ENCODE measurements around the gene CENPP.
"Not testable (repeated sequence)": the region's sequence is repeated elsewhere in the genome, so short reads cannot be mapped to it uniquely, and the experiment has no call there.

Gene CENPP

GRCh38 chr9:92619601-92620300 lies 294.0 kb downstream of the CENPP start:
- no peak for DNase-seq

DNA sequence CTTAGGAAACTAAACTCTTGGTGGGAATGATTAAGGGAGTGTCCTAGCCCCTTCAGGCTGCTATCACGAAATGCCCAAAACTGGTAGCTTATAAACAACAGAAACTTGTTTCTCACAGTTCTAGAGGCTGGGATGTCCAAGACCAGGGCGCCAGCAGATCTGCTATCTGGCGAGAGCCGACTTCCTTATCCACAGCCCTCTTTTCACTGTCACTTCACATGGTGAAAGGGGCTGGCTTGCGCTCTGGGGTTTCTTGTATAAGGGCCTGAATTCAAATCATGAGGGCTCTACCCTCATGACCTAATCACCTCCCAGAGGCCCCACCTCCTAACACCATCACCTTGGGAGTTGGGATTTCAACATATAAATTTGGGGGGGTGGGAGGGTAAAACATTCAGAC lies 295.1 kb downstream of the CENPP start:
- no peak for DNase-seq

DNA sequence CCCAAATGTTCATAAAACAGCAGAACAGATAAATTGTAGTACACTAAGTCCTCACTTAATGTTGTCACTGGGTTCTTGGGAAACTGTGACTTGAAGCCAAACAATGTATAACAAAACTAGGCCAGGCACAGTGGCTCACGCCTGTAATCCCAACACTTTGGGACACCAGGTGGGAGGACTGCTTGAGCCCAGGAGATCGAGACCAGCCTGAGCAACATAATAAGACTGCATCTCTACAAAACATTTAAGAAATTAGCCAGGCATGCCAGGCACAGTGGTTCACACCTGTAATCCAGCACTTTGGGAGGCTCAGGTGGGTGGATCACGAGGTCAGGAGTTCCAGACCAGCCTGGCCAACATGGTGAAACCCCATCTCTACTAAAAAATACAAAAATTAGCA lies 298.2 kb downstream of the CENPP start:
- DNase-seq = not testable (repeated sequence)

- DNase-seq = no peak
Observed at GRCh38 chr9:92626484-92626883, 300.7 kb downstream of the CENPP start.

GRCh38 chr9:92627651-92628050 lies 301.9 kb downstream of the CENPP start:
- DNase-seq = no peak

- no peak for DNase-seq
Observed at GRCh38 chr9:92631452-92632343, 305.9 kb downstream of the CENPP start.

GRCh38 chr9:92632641-92633040 lies 306.9 kb downstream of the CENPP start:
- no peak for DNase-seq

GRCh38 chr9:92633614-92634278 lies 308.0 kb downstream of the CENPP start:
- no peak for DNase-seq

DNA sequence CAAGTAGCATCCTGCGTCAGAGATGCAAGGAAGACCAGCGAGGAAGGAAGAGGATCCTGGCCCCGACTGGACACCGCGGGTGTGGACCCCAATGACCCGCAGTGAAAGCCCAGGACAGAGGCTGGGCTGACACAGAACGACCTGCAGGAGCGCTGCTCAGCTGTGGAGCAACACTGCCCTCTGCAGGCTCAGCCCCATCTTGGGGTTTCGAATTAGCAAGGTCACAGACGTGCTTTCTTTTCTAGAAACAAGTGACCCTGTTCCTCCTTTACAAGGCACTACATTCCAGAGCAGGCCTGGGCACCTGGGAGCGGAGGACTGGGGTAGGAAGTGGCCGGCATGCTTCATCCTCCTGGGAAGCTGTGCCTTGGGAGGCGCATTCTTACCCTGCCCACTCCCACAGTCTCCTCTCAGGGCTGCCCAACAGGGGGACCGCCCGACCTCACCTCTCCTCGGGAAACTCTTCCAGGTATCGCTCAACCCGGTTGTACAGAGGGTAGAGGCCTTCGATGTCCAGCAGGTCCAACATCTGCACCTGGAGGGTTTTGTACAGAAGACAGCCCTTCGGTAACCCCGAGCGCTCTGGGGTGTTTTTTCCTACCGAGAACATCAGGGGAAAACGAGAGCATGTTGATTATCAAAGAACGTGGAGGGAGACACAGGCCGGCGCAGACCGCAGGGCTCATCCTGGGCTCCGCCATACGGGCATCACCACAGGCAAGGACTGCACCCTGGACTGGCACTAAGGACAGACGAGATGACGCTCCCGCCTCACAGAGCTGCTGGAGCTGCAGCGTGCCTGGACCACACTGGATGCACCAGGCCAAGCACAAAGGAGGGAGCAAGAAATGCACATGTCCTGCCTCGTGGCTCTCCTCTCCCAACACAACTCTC lies 309.2 kb downstream of the CENPP start:
- DNase-seq = peak in 1 of 2 experiments; percentile 25

- no peak for DNase-seq
Observed at GRCh38 chr9:92635760-92636159, 310.0 kb downstream of the CENPP start.

- no peak for DNase-seq
Observed at GRCh38 chr9:92636627-92637026, 310.9 kb downstream of the CENPP start.

- DNase-seq = no peak
Observed at GRCh38 chr9:92637326-92637725, 311.6 kb downstream of the CENPP start.

- DNase-seq = no peak
Observed at GRCh38 chr9:92637886-92638620, 312.3 kb downstream of the CENPP start.

DNA sequence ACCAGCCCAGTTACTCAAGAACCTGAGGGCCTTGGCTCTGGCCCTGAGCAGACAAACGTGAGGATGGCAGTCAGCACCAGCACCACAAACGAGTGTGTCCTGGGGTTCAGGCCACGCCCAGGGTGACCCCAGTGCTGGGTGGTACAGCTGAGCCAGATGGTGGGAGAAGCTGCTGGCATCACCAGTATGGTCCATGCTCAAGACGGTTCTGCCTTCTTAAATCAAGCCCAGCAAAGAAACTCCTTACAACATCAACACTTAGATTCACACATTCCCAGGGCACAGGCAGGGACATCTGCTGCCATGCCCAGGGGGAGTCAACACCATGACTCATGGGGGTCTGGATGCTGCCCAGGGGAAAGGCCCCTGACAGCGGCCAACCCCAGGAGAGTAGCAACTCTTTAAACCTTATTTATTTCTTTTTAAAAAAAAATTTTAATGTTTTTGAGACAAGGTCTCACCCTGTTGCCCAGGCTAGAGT lies 312.9 kb downstream of the CENPP start:
- no peak for DNase-seq

GRCh38 chr9:92639124-92639523 lies 313.4 kb downstream of the CENPP start:
- no peak for DNase-seq

DNA sequence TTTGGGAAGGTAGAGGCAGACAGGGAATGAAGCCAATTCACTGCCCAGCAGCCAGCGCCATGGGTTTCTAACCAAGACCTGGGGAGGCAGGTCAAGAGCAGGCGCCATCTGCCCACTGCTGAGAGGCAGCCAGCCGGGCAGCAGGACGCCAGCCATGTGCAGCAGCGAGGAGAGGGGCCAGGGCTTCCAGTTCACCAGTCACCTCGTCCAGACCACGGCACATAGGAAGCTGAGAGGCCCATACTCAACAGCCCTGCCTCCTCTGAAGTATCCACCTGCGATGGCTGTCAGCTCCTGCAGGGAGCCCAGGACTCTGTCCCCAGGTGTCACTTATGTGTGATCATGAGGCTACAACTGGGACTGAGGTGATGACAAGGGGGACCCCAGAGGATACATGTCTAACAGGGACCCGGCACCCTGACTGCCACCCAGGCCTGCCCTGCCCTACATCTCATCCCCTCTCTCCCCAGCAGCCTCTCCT lies 314.1 kb downstream of the CENPP start:
- DNase-seq = no peak

DNA sequence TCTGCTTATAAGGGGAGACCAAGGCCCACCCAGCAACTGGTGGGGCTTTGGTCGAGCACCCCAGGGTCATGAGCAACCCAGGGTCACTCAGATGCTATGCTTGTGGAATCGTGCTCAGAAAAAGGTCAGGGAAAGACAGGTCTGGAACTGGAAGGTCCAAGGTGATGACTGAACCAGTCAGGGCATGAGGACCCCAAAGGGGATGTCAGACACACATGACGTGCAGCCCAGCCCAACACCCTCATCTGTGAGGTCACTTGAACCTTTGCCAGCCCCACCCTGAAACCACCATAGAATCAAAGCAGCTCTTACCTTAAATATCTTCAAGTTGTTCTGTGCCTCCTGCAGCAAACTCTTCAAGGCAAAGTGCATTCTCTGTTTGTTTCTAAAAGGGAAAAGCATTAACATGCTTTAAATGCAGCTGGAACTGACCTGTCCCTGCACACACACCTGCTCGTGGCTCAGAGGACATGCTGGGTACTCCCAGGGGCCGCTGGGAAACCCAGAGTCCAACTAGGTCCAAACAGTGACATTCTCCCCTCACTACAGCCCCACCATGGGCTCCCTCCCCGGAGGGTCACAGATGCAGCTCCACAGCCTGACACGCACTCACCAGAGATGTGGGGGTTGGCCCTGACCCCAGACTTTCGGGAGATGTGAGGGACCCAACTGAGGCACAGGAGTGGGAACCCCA lies 314.8 kb downstream of the CENPP start:
- no peak for DNase-seq

GRCh38 chr9:92641092-92641809 lies 315.5 kb downstream of the CENPP start:
- no peak for DNase-seq

DNA sequence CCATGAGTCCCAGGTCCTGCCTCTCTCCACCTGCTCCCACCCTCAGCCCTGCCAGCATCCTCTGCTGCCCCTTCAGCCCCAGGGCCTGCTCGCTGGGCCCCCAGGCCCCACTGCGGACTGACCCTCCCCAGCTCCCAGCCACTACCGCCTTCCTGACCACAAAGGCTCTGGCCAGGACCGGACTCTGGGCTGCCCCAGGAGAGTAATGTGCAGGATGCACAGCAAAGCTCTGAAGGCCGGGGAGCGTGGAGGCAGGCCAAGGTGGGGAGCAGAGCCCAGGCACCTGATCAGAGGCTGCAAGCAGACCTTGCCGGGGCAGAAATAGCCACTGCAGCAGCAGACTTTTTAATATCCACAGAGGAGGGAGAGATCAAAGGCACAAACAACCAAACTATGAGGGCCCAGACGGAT lies 316.3 kb downstream of the CENPP start:
- no peak for DNase-seq

DNA sequence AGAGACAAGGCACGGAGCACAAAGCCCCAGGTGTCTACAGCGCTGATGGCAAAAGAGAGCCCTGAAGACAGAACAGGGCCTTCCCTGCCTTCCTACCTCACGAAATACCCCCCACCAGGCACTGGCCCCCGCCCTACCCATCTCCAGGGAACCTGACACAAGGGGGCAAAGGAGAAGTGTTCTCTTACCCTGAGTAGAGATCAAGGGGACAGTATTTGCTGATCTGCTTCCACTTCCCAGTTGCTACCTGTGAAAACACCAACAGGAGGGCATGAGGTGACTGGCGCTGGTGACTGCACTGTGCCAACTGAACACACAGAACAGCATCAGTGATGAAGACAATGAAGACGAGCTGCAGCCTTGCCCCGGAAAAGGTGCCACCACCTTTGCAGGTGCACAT lies 316.8 kb downstream of the CENPP start:
- DNase-seq = no peak
